ENCODE results near the gene LOXHD1.

The LOXHD1 gene

GRCh38 chr18:46657115-46657955, at the start of gene LOXHD1:
Gene LOXHD1, minus strand, starts transcription at chr18:46657220. Its CDS starts 187 bp downstream, at chr18:46657033.
- no peaks in the 10 kb centered on the region for H3K9me3 Mint-ChIP-seq
- no peak within 1 kb of the TSS for H3K4me3 Mint-ChIP-seq
- no peak within 1 kb of the TSS for H3K27ac Mint-ChIP-seq
- ATAC-seq (no peak), DNase-seq (no peak)
- no peaks in the 10 kb centered on the region for H3K36me3 Mint-ChIP-seq (ENCODE audit: low read depth)
- H3K27me3 Mint-ChIP-seq = no peaks in the 10 kb centered on the region
- no peaks in the 10 kb centered on the region for H3K4me1 Mint-ChIP-seq

- DNase-seq (no peak), ATAC-seq (no peak)
- Mint-ChIP-seq H3K36me3 (ENCODE audit: low read depth) (no peaks in the 10 kb centered on the region), H3K27me3 (no peaks in the 10 kb centered on the region), H3K9me3 (no peaks in the 10 kb centered on the region), H3K4me1 (no peaks in the 10 kb centered on the region), H3K27ac (no peak overlapping the region), H3K4me3 (no peak overlapping the region)
Measured at GRCh38 chr18:46705521-46705920, 48.5 kb upstream of the LOXHD1 start.

- Mint-ChIP-seq H3K27ac (no peak overlapping the region), H3K4me1 (no peaks in the 10 kb centered on the region), H3K27me3 (no peaks in the 10 kb centered on the region), H3K9me3 (no peaks in the 10 kb centered on the region), H3K4me3 (no peak overlapping the region), H3K36me3 (ENCODE audit: low read depth) (no peaks in the 10 kb centered on the region)
- no peak for DNase-seq
- ATAC-seq = no peak
Measured at GRCh38 chr18:46704816-46705215, 47.8 kb upstream of the LOXHD1 start.

GRCh38 chr18:46704189-46704588, 47.2 kb upstream of the LOXHD1 start:
- ATAC-seq (no peak), DNase-seq (no peak)
- H3K36me3 Mint-ChIP-seq (ENCODE audit: low read depth) = no peaks in the 10 kb centered on the region
- H3K4me3 Mint-ChIP-seq = no peak overlapping the region
- H3K9me3 Mint-ChIP-seq = no peaks in the 10 kb centered on the region
- H3K27me3 Mint-ChIP-seq = no peaks in the 10 kb centered on the region
- H3K27ac Mint-ChIP-seq = no peak overlapping the region
- H3K4me1 Mint-ChIP-seq = no peaks in the 10 kb centered on the region

- no peak for ATAC-seq
- peaks cover 6% of the 10 kb centered on the region for H3K9me3 Mint-ChIP-seq
- H3K4me3 Mint-ChIP-seq = no peak overlapping the region
- H3K27me3 Mint-ChIP-seq = peaks cover 3% of the 10 kb centered on the region
- no peak overlapping the region for H3K27ac Mint-ChIP-seq
- no peaks in the 10 kb centered on the region for H3K4me1 Mint-ChIP-seq
- no peak for DNase-seq
- no peaks in the 10 kb centered on the region for H3K36me3 Mint-ChIP-seq (ENCODE audit: low read depth)
Measured at GRCh38 chr18:46702471-46702870, 45.5 kb upstream of the LOXHD1 start.

GRCh38 chr18:46700066-46700824, 43.2 kb upstream of the LOXHD1 start:
- ATAC-seq (no peak), DNase-seq (no peak)
- H3K27ac Mint-ChIP-seq = no peak overlapping the region
- peaks cover 3% of the 10 kb centered on the region for H3K27me3 Mint-ChIP-seq
- no peaks in the 10 kb centered on the region for H3K4me1 Mint-ChIP-seq
- peaks cover 6% of the 10 kb centered on the region for H3K9me3 Mint-ChIP-seq
- H3K4me3 Mint-ChIP-seq = no peak overlapping the region
- H3K36me3 Mint-ChIP-seq (ENCODE audit: low read depth) = no peaks in the 10 kb centered on the region

- DNase-seq (no peak), ATAC-seq (no peak)
- no peak overlapping the region for H3K27ac Mint-ChIP-seq
- no peaks in the 10 kb centered on the region for H3K4me1 Mint-ChIP-seq
- H3K27me3 Mint-ChIP-seq = peaks cover 3% of the 10 kb centered on the region
- H3K36me3 Mint-ChIP-seq (ENCODE audit: low read depth) = no peaks in the 10 kb centered on the region
- H3K4me3 Mint-ChIP-seq = no peak overlapping the region
- peaks cover 6% of the 10 kb centered on the region for H3K9me3 Mint-ChIP-seq
Measured at GRCh38 chr18:46696702-46697101, 39.7 kb upstream of the LOXHD1 start.

- Mint-ChIP-seq H3K4me3 (no peak overlapping the region), H3K27ac (no peak overlapping the region), H3K36me3 (ENCODE audit: low read depth) (no peaks in the 10 kb centered on the region), H3K27me3 (peaks cover 3% of the 10 kb centered on the region), H3K9me3 (peaks cover 6% of the 10 kb centered on the region), H3K4me1 (no peaks in the 10 kb centered on the region)
- DNase-seq = no peak
- no peak for ATAC-seq
Measured at GRCh38 chr18:46696268-46696667, 39.2 kb upstream of the LOXHD1 start.

- Mint-ChIP-seq H3K4me3 (no peak overlapping the region), H3K9me3 (peaks cover 6% of the 10 kb centered on the region), H3K4me1 (no peaks in the 10 kb centered on the region), H3K27me3 (peaks cover 3% of the 10 kb centered on the region), H3K27ac (no peak overlapping the region), H3K36me3 (ENCODE audit: low read depth) (no peaks in the 10 kb centered on the region)
- ATAC-seq (no peak), DNase-seq (no peak)
Measured at GRCh38 chr18:46693996-46694395, 37.0 kb upstream of the LOXHD1 start.

- Mint-ChIP-seq H3K9me3 (no peaks in the 10 kb centered on the region), H3K4me1 (no peaks in the 10 kb centered on the region), H3K27me3 (no peaks in the 10 kb centered on the region), H3K27ac (no peak overlapping the region), H3K4me3 (no peak overlapping the region), H3K36me3 (ENCODE audit: low read depth) (no peaks in the 10 kb centered on the region)
- ATAC-seq (no peak), DNase-seq (no peak)
Measured at GRCh38 chr18:46688853-46689525, 32.0 kb upstream of the LOXHD1 start.

- Mint-ChIP-seq H3K27ac (no peak overlapping the region), H3K4me3 (no peak overlapping the region), H3K4me1 (no peaks in the 10 kb centered on the region), H3K9me3 (no peaks in the 10 kb centered on the region), H3K36me3 (ENCODE audit: low read depth) (no peaks in the 10 kb centered on the region), H3K27me3 (no peaks in the 10 kb centered on the region)
- DNase-seq (no peak), ATAC-seq (no peak)
Measured at GRCh38 chr18:46686186-46686585, 29.2 kb upstream of the LOXHD1 start.

- no peak for DNase-seq
- H3K4me3 Mint-ChIP-seq = no peak overlapping the region
- H3K27me3 Mint-ChIP-seq = no peaks in the 10 kb centered on the region
- no peaks in the 10 kb centered on the region for H3K36me3 Mint-ChIP-seq (ENCODE audit: low read depth)
- H3K9me3 Mint-ChIP-seq = no peaks in the 10 kb centered on the region
- ATAC-seq = no peak
- no peak overlapping the region for H3K27ac Mint-ChIP-seq
- no peaks in the 10 kb centered on the region for H3K4me1 Mint-ChIP-seq
Measured at GRCh38 chr18:46683252-46683651, 26.2 kb upstream of the LOXHD1 start.

GRCh38 chr18:46680784-46681695, 24.0 kb upstream of the LOXHD1 start:
- no peaks in the 10 kb centered on the region for H3K4me1 Mint-ChIP-seq
- no peak overlapping the region for H3K27ac Mint-ChIP-seq
- H3K4me3 Mint-ChIP-seq = no peak overlapping the region
- H3K9me3 Mint-ChIP-seq = no peaks in the 10 kb centered on the region
- DNase-seq (no peak), ATAC-seq (no peak)
- H3K36me3 Mint-ChIP-seq (ENCODE audit: low read depth) = no peaks in the 10 kb centered on the region
- H3K27me3 Mint-ChIP-seq = no peaks in the 10 kb centered on the region

Data from activated naive CD8-positive, alpha-beta T cell treated with anti-CD3 and anti-CD28 coated beads, Interleukin-2, amount 50 U/mL, for 24 hours (primary cell).